ENCODE data around the gene ZNF724.

DNA sequence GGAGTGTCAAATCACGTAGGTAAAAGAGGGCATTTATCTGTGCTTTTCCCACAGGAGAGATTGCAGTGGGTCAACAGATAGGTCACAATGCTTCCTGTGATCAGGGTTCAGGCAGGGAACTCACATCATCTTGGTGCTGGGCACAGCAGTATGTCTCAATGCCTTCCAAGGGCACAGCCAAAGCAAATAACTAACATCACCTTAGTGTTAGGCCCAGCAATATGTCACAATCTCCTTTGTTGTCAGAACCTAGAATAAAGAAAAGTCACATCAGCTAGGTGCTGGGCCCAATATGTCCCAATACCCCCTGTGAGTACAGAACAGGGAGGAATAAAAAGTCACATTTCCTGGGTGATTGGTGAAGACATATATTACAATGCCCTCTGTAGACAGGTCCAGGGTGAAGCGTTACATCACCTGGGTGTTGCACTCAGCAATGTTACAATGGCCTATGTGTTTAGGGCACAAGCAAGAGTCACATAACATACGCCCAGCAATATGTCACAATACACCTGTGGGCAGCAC lies 11.4 kb upstream of the ZNF724 start:
- TF ChIP-seq EP300 (IDR thresholded peaks at IDR 0.05) (no peak), POLR2AphosphoS5 (IDR thresholded peaks at IDR 0.05) (no peak), POLR2A (IDR thresholded peaks at IDR 0.05) (no peak)
- TF ChIP-seq, protein P1, sequence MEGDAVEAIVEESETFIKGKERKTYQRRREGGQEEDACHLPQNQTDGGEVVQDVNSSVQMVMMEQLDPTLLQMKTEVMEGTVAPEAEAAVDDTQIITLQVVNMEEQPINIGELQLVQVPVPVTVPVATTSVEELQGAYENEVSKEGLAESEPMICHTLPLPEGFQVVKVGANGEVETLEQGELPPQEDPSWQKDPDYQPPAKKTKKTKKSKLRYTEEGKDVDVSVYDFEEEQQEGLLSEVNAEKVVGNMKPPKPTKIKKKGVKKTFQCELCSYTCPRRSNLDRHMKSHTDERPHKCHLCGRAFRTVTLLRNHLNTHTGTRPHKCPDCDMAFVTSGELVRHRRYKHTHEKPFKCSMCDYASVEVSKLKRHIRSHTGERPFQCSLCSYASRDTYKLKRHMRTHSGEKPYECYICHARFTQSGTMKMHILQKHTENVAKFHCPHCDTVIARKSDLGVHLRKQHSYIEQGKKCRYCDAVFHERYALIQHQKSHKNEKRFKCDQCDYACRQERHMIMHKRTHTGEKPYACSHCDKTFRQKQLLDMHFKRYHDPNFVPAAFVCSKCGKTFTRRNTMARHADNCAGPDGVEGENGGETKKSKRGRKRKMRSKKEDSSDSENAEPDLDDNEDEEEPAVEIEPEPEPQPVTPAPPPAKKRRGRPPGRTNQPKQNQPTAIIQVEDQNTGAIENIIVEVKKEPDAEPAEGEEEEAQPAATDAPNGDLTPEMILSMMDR (IDR thresholded peaks at IDR 0.05): no peak
